Measurements from ENCODE around the gene TPP1. TPM values are rescaled to one million over a fixed set of nuclear protein-coding genes. Genes with fewer than 3 reads are reported as not detected.

Gene TPP1
- total and polyA plus RNA-seq, 10 of the 15 experiments (the other 5 are each of a cell fraction or from before 2014, with no cell fraction given), result 7.5 to 64.6 (median 38.3) TPM

DNA sequence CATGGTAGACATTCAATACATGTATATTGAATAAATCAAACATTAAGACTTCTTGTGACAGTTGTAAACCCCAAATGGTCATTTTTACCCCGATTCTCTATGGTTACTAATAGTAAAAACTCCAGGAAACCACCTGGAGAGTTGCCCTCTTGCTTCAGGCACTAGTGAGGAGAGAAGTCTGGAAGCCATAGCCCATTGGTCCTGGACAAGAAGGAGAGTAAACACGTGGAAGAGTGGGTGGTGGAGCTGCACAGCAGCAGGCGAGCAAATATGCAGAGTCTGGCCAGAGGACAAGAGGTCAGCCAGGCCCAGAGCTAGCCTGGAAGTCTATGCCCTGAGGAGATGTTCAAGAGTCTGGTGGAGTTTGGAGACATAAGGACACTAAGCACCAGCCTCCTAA is 18.6 kb upstream of the TPP1 start:
- RAD21 ChIA-PET (ENCODE audit: unreplicated experiment), result interaction anchor here (0.6 kb wide), 1 partner anchor 329 kb away, joined by 3 read pairs; no protein-coding TSS in a partner anchor
- H4K20me1 ChIP-seq (ENCODE audit: control insufficient read depth, insufficient read depth), result no peaks in the 10 kb centered on the region
- no peaks in the 10 kb centered on the region for H3K4me1 ChIP-seq (ENCODE audit: control insufficient read depth, insufficient read depth, low read length)
- FAIRE-seq (no peak), DNase-seq (ENCODE audit: low read depth, low spot score) (no peak), ATAC-seq (no peak)
- intact Hi-C loops (cut with micrococcal nuclease; ENCODE audit: unreplicated experiment) (no loop called here), in situ Hi-C loops (cut with MboI) (no loop called here)
- no peak overlapping the region for H3K4me2 ChIP-seq (ENCODE audit: control insufficient read depth, insufficient read depth)
- no peaks in the 10 kb centered on the region for H3K36me3 ChIP-seq (ENCODE audit: control insufficient read depth in 2 of 2, insufficient read depth in 2 of 2, low read length in 1 of 2)
- no peaks in the 10 kb centered on the region for H3K9me3 ChIP-seq (replicated peaks; ENCODE audit: control insufficient read depth, insufficient read depth, low read length)
- no peaks in the 10 kb centered on the region for H3K79me2 ChIP-seq (ENCODE audit: control insufficient read depth, insufficient read depth, low read length)
- SMC1A ChIA-PET (ENCODE audit: uncharacterized antibody, unreplicated experiment), result interaction anchor here (1.0 kb wide), 1 partner anchor 132 kb away, joined by 3 read pairs; no protein-coding TSS in a partner anchor
- CTCF ChIA-PET, result interaction anchor here (0.7 to 1.4 kb wide), 6 partner anchors 9 to 259 kb away, joined by 3 to 5 read pairs (median 4); partner anchors contain the start of genes MRPL17 and TPP1
- 0% methylated on average over 3 of the region's 3 CpGs for WGBS (ENCODE audit: insufficient coverage, insufficient replicate concordance, low lambda C conversion rate, missing lambda C conversion rate)
- BruUV-seq (replicated peaks), result no TSS peak
- no peak overlapping the region for H3K9ac ChIP-seq (ENCODE audit: control insufficient read depth, insufficient read depth, low read length)
- no peak overlapping the region for H3K4me3 ChIP-seq
- no peaks in the 10 kb centered on the region for H3K27me3 ChIP-seq (replicated peaks in 1 of 2; ENCODE audit: control insufficient read depth in 2 of 2, insufficient read depth in 2 of 2, low read length in 1 of 2)
- H2AFZ ChIP-seq (ENCODE audit: control insufficient read depth, low read depth, low read length), result no peak overlapping the region
- POLR2A ChIA-PET, result no interaction called here
- H3K27ac ChIP-seq (ENCODE audit: control insufficient read depth, insufficient read depth), result no peak overlapping the region
- no peak for TF ChIP-seq ZNF24 (IDR thresholded peaks at IDR 0.05)
- no peak for TF ChIP-seq ZBTB33 (IDR thresholded peaks at IDR 0.05)
- TF ChIP-seq CHD4 (IDR thresholded peaks at IDR 0.05), result no peak
- TF ChIP-seq, protein P1, sequence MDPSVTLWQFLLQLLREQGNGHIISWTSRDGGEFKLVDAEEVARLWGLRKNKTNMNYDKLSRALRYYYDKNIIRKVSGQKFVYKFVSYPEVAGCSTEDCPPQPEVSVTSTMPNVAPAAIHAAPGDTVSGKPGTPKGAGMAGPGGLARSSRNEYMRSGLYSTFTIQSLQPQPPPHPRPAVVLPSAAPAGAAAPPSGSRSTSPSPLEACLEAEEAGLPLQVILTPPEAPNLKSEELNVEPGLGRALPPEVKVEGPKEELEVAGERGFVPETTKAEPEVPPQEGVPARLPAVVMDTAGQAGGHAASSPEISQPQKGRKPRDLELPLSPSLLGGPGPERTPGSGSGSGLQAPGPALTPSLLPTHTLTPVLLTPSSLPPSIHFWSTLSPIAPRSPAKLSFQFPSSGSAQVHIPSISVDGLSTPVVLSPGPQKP (IDR thresholded peaks at IDR 0.05; ENCODE audit: low read depth, low read length), result no peak
- no peak for TF ChIP-seq MLLT1 (IDR thresholded peaks at IDR 0.05)
- TF ChIP-seq IRF5 (IDR thresholded peaks at IDR 0.05; ENCODE audit: borderline replicate concordance), result no peak
- TF ChIP-seq BRCA1 (IDR thresholded peaks at IDR 0.05; ENCODE audit: low read depth, low read length), result no peak
- TF ChIP-seq NFYB (IDR thresholded peaks at IDR 0.05; ENCODE audit: insufficient read depth, low read depth, low read length), result no peak
- TF ChIP-seq RCOR1 (conservative IDR thresholded peaks at IDR 0.05; ENCODE audit: low read depth, low read length), result no peak
- no peak for TF ChIP-seq POLR2AphosphoS2 (IDR thresholded peaks at IDR 0.05; ENCODE audit: low read depth, low read length)
- TF ChIP-seq MEF2B (IDR thresholded peaks at IDR 0.05; ENCODE audit: partially characterized antibody, poor library complexity, severe bottlenecking), result no peak
- TF ChIP-seq REST (IDR thresholded peaks at IDR 0.05; ENCODE audit: low read depth, low read length), result no peak
- TF ChIP-seq STAT1 (conservative IDR thresholded peaks at IDR 0.05), result no peak
- no peak for TF ChIP-seq BHLHE40 (IDR thresholded peaks at IDR 0.05; ENCODE audit: borderline replicate concordance in 1 of 2, low read depth in 2 of 2, low read length in 1 of 2)
- TF ChIP-seq LARP7 (IDR thresholded peaks at IDR 0.05), result no peak

Data from GM12878 (cell line).